Lung (tissue), 12 donors: ENCODE results near the gene RFX3. TPM values are rescaled to one million over a fixed set of nuclear protein-coding genes. Genes with fewer than 3 reads are reported as not detected.

ENCODE experiments used
- ATAC-seq: fragments of 200-7000 bp; cut with Tn5 transposase; one replicate; pipeline ENCODE4 v1.9.1; 2020; ENCODE audit warnings: moderate number of reproducible peaks; ENCODE audit not compliant: insufficient read depth, low FRiP score
- DNase-seq, 3 donors: peaks; one replicate each; pipeline ENCODE4 v3.0.0-alpha.2; 2013 to 2017
- H3K27ac ChIP-seq, 2 donors: one replicate each; pipeline ENCODE4 v1.5.1; 2013; ENCODE audit warnings: mild to moderate bottlenecking in 2 of 2, moderate library complexity in 2 of 2, control low read depth in 1 of 2, inconsistent platforms in 1 of 2, low read depth in 1 of 2, low read length in 1 of 2
- H3K27me3 ChIP-seq, 3 donors: one replicate each; pipeline ENCODE4 v1.5.1; 2013; ENCODE audit warnings: low read length in 2 of 3; ENCODE audit not compliant: control insufficient read depth in 3 of 3, insufficient read depth in 3 of 3
- H3K36me3 ChIP-seq, 4 donors: one replicate each; pipeline ENCODE4 v1.5.1; 2013; ENCODE audit warnings: low read length in 4 of 4, mild to moderate bottlenecking in 1 of 4, moderate library complexity in 1 of 4; ENCODE audit not compliant: control insufficient read depth in 4 of 4, insufficient read depth in 4 of 4
- H3K4me1 ChIP-seq, 5 donors: one replicate each; pipeline ENCODE4 v1.5.1; 2013; ENCODE audit warnings: low read length in 5 of 5, mild to moderate bottlenecking in 2 of 5, moderate library complexity in 1 of 5; ENCODE audit not compliant: control insufficient read depth in 5 of 5, insufficient read depth in 5 of 5
- H3K4me3 ChIP-seq: one replicate; pipeline ENCODE4 v1.5.1; 2013; ENCODE audit warnings: mild to moderate bottlenecking, control low read depth, moderate library complexity
- H3K9ac ChIP-seq, 2 donors: one replicate each; pipeline ENCODE4 v1.5.1; 2013; ENCODE audit warnings: low read length in 2 of 2, control low read depth in 1 of 2; ENCODE audit not compliant: insufficient read depth in 1 of 2
- H3K9me3 ChIP-seq, 4 donors: one replicate each; pipeline ENCODE4 v1.5.1; 2013; ENCODE audit warnings: low read length in 3 of 4, mild to moderate bottlenecking in 1 of 4, moderate library complexity in 1 of 4; ENCODE audit not compliant: control insufficient read depth in 4 of 4, insufficient read depth in 3 of 4
- WGBS, 2 donors: extraction: QIAGEN DNeasy Blood & Tissue Kit; methylation state at CpG; one replicate each; pipeline ENCODE4 v1.1.7; 2013; 5-methylcytosine and 5-hydroxymethylcytosine counted together
- polyA plus RNA-seq, 2 donors: library from polyadenylated mRNA; stranded (reverse); fragments of 200-250 nt; gene quantifications; one replicate each; pipeline ENCODE4 v1.2.1, GENCODE V29; 2013
- total RNA-seq, 2 donors: library from RNA; depleted of rRNA in 1 of 2; stranded (reverse); fragments of >200 nt in 1 of 2; gene quantifications; one replicate each; pipeline ENCODE4 v1.2.1, GENCODE V29; 2014 to 2021
- TF ChIP-seq, protein P1 (sequence below): IDR thresholded peaks from 2 replicates; pipeline ENCODE4 v1.5.1; 2012; ENCODE audit warnings: mild to moderate bottlenecking; ENCODE audit errors: control extremely low read depth, extremely low read depth
- donor health status: control.
- donor health status: control.
- donor health status: Bipolar disorder and iron deficiency.
- donor health status: healthy.
- donor health status: DM: yes; HTN: yes; CAD: no.

Gene RFX3
- total and polyA plus RNA-seq, 4 donors, result 3.3 to 45.8 (median 14.0) TPM

DNA sequence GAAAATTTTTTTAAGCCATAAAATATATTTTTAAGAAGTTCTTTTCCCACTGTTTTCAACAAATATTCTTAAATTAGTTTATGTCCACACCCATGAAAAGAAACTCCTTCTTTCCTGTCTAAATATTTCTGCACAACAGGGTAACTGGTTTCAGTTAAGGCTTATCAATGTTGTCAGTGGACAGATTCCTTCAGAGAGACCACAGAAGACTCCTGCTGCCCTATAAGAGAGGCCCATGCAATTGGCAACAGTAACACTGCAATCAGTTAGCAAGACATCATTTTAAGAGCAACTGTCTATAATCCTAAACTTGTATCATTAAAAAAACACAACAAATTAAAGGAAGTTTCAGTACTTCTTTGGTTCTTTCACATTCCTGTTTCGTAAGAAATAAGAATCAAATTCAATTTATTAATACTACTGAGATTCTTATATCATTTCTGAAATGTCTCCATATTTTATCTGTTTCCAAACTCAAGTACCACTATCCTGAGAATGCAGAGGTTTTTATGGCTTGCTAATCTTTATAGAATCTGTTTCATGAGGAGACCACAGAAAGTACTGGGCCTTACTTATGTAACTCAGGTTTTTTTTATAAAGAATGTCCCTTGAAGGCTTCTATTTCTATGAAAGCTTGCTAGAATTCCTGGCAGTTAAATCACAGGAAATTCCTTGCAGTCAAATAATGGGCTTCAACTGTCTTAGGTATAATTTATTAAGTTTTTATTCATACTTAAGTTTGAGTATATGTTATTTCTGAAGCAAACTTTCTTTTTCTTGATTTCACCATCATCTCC, 240.2 kb downstream of the RFX3 start:
- TF ChIP-seq, protein P1, sequence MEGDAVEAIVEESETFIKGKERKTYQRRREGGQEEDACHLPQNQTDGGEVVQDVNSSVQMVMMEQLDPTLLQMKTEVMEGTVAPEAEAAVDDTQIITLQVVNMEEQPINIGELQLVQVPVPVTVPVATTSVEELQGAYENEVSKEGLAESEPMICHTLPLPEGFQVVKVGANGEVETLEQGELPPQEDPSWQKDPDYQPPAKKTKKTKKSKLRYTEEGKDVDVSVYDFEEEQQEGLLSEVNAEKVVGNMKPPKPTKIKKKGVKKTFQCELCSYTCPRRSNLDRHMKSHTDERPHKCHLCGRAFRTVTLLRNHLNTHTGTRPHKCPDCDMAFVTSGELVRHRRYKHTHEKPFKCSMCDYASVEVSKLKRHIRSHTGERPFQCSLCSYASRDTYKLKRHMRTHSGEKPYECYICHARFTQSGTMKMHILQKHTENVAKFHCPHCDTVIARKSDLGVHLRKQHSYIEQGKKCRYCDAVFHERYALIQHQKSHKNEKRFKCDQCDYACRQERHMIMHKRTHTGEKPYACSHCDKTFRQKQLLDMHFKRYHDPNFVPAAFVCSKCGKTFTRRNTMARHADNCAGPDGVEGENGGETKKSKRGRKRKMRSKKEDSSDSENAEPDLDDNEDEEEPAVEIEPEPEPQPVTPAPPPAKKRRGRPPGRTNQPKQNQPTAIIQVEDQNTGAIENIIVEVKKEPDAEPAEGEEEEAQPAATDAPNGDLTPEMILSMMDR, result no peak
- DNase-seq, result no peak
- 80 to 91% methylated on average over 1 of the region's 1 CpG for WGBS, 2 donors
- Histone ChIP-seq H3K27me3 (no peaks in the 10 kb centered on the region), H3K4me3 (no peak overlapping the region), H3K27ac (no peak overlapping the region), H3K9me3 (no peaks in the 10 kb centered on the region), H3K4me1 (no peaks in the 10 kb centered on the region), H3K36me3 (peaks cover 0 to 8% (median 1%) of the 10 kb centered on the region in 4 donors), H3K9ac (no peak overlapping the region)
- ATAC-seq, result no peak

DNA sequence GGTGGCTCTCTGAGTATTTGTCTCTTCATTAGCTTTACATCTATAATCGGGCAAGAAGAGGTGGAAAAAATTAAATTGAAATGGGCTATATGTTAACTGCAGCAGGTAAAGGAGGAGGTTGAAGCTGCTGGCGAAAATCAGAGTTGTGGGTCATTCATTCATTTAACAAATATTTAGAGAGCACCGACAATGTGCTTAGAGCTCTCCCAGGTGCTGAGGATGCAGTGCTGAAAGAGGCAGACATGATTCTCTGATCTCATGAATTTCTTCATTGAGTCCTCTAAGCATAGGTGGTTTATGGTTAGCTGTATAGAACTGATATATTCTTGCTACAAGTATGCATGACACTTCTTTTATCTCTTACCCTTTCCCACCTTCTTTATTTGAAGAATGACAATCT, 243.4 kb downstream of the RFX3 start:
- Histone ChIP-seq H3K9ac (no peak overlapping the region), H3K27me3 (no peaks in the 10 kb centered on the region), H3K9me3 (no peaks in the 10 kb centered on the region), H3K27ac (no peak overlapping the region), H3K4me1 (no peaks in the 10 kb centered on the region), H3K4me3 (no peak overlapping the region), H3K36me3 (peaks cover 0 to 2% (median under 1%) of the 10 kb centered on the region in 4 donors)
- TF ChIP-seq, protein P1, result no peak
- no peak for DNase-seq
- no peak for ATAC-seq
- 93 to 96% methylated on average over 3 of the region's 3 CpGs for WGBS, 2 donors

DNA sequence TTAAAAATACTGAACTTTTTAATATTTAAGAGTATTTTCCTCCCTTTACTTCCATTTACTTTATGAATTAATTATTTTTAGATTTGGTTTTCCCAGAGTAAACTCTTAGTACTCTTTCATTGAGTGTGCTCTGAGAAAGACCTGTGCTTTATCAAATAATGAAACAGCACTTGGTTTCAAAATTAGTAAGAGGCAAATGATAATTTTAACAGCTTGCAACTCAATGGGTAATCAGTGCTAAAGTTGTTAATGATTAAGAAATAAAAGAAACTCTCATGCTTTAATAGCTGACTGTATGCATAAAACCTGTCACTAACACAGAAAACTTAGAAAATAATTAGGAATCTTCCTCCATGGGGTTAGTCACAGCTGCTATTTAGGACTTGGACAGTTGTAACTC, 244.4 kb downstream of the RFX3 start:
- TF ChIP-seq, protein P1, result no peak
- Histone ChIP-seq H3K9me3 (no peaks in the 10 kb centered on the region), H3K4me3 (no peak overlapping the region), H3K27ac (no peak overlapping the region), H3K27me3 (no peaks in the 10 kb centered on the region), H3K4me1 (no peaks in the 10 kb centered on the region), H3K9ac (no peak overlapping the region), H3K36me3 (peaks cover 0 to 5% (median 0%) of the 10 kb centered on the region in 4 donors)
- DNase-seq (no peak), ATAC-seq (no peak)
